D721Med (cell line): ENCODE results near the gene PNPLA4.

Experiments
- DNase-seq: peaks from one replicate; pipeline ENCODE4 v3.0.0; 2011; ENCODE audit warnings: low spot score; ENCODE audit not compliant: insufficient read length
- FAIRE-seq: peaks from 2 replicates; lab custom pipeline; 2011; peaks lifted over from hg19 to GRCh38; lab: Jason Lieb, UNC
- CTCF ChIP-seq: IDR thresholded peaks from 2 replicates; pipeline ENCODE4 v1.5.1; 2012; ENCODE audit warnings: mild to moderate bottlenecking, control low read depth; ENCODE audit not compliant: insufficient read depth; ENCODE audit errors: missing control alignments

PNPLA4 gene, protein sequence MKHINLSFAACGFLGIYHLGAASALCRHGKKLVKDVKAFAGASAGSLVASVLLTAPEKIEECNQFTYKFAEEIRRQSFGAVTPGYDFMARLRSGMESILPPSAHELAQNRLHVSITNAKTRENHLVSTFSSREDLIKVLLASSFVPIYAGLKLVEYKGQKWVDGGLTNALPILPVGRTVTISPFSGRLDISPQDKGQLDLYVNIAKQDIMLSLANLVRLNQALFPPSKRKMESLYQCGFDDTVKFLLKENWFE

DNA sequence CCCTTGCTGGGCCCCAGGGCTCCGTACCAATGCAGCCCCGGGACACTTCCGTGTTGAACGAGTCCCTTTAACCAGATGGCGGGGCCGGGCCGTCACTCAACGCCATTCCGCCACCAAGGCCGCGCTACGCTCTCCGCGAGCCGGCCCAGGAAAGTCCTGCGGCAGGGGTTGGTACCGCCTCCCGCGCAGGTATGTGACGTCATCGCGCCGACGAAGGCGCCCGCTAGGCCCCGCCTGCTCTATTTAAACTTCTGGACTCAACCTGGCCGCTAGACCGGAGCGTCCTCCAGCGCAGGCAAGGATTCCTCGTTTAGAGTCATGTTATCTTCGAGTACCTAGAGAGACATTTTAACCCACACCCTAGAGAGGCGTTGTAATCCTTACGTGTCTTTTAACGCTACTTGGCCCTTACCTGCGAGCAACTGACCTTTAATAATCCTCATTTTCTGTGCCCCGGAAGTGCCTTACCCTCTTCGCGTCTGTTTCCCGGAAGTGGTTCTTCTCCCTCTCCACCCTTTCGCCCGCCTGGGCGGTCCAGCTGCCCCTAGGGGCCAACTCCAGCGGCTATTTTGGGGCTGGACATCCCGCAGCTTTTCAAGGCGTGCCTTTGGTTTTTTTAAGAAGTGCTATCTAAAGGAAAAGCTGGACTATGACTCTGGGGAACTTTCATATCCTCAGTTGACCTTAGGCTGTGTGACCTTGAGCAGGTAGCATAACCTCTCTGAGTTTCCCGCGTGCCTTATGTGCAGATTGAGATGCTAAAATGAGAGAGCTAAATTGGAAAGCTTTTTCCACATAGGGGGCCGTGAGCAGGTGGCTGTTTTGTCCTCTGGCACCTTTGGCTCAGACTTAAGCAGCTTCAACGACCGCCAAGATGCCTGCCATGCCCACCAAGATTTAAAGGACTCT, at the start of gene PNPLA4:
Gene PNPLA4 (minus strand): TSS at position 155 of the 909 bp plus-strand sequence. CDS start 1,294 bp downstream, outside the sequence.
- no peak for DNase-seq
- FAIRE-seq, result no peak
- no peak for TF ChIP-seq CTCF

DNA sequence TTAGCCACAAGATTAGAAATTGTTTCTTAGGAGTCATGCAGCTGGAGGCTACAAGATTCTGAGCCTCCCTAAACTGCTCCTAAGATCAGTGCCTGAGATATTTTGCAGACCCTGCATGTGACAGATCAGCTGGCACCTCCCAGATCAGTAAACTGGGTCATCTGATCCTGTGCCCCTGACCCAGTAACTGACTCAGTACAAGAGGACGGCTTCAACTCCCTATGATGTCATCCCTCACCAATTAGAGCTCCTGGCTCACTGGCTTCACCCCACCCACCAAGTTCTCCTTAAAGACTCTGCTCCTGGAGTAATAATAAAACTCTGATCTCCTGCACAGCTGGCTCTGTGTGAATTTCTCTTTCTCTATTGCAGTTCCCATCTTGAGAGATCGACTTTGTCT, 45.4 kb upstream of the PNPLA4 start:
- no peak for TF ChIP-seq CTCF
- FAIRE-seq (no peak), DNase-seq (no peak)

DNA sequence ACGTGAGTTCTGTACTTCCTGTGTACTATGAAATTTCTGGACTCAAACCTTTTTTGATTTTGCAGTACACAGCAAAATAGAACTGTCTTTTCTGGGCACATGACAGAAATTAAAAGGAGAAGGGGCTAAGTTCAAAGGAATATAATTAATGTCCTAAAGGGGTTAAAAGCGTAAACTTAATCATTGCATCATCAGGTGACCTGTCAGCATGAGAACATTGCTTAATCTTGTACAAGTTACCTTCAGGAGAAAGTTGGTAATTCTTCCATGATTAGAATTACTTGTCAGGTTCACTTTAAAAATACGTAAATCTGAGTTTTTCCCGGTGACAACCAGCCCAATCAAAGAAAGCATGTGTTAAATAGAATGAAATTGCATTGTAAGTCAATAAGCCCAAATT, 43.2 kb upstream of the PNPLA4 start:
- no peak for TF ChIP-seq CTCF
- no peak for DNase-seq
- no peak for FAIRE-seq

GRCh38 chrX:7965436-7965835, 38.2 kb upstream of the PNPLA4 start:
- DNase-seq, result no peak

GRCh38 chrX:7960246-7960645, 33.0 kb upstream of the PNPLA4 start:
- TF ChIP-seq CTCF, result no peak
- DNase-seq (no peak), FAIRE-seq (peak; percentile 21)

More at GRCh38 chrX:7965436-7965835, 38.2 kb upstream of the PNPLA4 start:
- TF ChIP-seq CTCF, result no peak
- FAIRE-seq, result no peak

- DNase-seq, result no peak
- no peak for TF ChIP-seq CTCF
- FAIRE-seq, result peak; percentile 6
These were observed 26.2 kb upstream of the PNPLA4 start for GRCh38 chrX:7953446-7953845.

DNA sequence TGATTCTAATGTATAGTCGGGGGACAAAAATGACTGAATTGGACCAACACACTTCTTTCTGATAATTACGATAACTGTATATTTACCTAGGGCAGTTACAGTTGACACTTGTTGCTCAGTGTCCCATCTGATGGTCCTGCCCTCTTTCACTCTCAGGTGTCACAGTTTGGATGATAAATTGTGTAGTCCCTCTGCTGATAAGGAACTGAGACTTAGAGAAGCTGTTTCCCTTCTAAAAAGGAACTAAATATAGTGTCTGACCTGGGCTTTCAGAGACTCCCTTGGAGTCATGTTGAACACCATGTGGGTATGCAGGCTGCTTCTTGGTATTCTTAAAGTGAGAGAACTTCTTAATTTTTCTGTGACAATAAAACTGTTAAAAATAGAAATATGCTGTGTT, 23.7 kb upstream of the PNPLA4 start:
- no peak for DNase-seq
- TF ChIP-seq CTCF, result no peak

More for the DNA sequence above, 23.7 kb upstream of the PNPLA4 start:
- FAIRE-seq, result no peak
